D721Med (cell line): ENCODE measurements around the gene FAM200B.

Experiments used
- DNase-seq: peaks from one replicate; pipeline ENCODE4 v3.0.0; 2011; ENCODE audit warnings: low spot score; ENCODE audit not compliant: insufficient read length
- FAIRE-seq: peaks from 2 replicates; lab custom pipeline; 2011; peaks lifted over from hg19 to GRCh38; lab: Jason Lieb, UNC
- CTCF ChIP-seq: IDR thresholded peaks from 2 replicates; pipeline ENCODE4 v1.5.1; 2012; ENCODE audit warnings: mild to moderate bottlenecking, control low read depth; ENCODE audit not compliant: insufficient read depth; ENCODE audit errors: missing control alignments

Gene FAM200B

DNA sequence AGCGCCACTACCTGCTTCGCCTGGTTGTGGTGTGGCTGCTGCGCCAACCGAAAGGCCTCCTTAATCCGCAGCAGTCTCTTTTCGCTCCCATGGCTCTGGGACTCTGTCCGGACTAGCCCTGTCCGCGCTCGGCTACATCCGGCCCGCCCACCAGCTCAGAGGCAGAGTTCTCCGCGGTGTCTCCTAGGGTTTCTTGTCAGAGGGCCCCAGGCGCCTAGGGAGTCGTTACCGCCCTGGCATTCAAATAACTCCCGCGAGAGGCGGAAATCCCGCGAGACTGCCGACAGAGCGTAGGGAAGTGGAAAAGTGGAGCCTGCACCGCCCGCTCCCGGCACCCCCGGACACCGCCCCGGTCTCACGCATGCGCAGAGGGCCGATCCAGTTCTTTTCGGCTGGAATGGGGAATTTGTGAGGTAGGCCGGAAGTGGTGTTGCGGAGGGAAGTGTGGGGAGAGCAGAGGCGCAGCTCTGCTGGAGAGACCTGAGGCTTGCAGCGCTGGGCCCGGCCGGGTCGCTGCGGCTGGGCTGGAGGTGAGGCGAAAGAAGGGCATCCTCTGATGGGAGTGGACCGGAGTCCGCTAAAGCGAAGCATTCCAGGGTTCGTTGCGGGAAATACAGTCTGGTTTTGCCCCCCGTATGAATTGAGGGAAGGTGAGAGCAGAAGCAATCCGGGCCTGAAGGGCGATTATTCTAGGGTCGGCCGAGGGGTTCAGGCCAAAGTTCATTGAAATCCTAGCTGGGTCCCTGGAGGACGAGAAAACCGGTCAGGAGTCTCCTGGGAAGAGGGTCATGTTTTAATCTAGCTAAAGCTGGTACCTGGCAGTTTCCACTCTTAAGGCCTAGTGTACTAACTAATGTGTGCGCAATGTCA is at the start of gene FAM200B:
Gene FAM200B (plus strand): TSS at position 456 of the 870 bp plus-strand sequence. CDS start 5,151 bp downstream, outside the sequence.
- DNase-seq = peak; percentile 47
- TF ChIP-seq CTCF = no peak
- no peak for FAIRE-seq

DNA sequence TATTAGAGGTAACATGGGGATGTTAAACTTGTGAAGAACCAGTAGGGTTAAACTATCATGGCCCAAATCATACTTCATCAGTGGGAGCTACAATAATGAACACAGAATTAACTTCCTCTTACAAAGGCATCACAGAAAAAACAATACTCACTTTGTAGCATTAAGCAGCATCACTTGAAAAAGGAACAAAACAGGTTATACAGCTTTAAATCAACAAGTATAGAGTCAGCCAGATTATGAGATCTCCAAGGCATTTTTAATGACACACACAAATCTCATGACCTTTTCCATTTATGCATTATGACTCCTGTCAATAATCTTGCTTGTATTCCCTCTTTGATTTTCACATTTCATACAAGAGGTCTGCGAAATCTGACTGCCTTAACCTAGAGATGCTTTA is 44.8 kb upstream of the FAM200B start:
- FAIRE-seq = no peak
- TF ChIP-seq CTCF = no peak
- no peak for DNase-seq

GRCh38 chr4:15638418-15638817 is 43.2 kb upstream of the FAM200B start:
- FAIRE-seq (no peak), DNase-seq (no peak)
- TF ChIP-seq CTCF = no peak

GRCh38 chr4:15648600-15648999 is 33.0 kb upstream of the FAM200B start:
- DNase-seq = no peak
- TF ChIP-seq CTCF = no peak
- no peak for FAIRE-seq

DNA sequence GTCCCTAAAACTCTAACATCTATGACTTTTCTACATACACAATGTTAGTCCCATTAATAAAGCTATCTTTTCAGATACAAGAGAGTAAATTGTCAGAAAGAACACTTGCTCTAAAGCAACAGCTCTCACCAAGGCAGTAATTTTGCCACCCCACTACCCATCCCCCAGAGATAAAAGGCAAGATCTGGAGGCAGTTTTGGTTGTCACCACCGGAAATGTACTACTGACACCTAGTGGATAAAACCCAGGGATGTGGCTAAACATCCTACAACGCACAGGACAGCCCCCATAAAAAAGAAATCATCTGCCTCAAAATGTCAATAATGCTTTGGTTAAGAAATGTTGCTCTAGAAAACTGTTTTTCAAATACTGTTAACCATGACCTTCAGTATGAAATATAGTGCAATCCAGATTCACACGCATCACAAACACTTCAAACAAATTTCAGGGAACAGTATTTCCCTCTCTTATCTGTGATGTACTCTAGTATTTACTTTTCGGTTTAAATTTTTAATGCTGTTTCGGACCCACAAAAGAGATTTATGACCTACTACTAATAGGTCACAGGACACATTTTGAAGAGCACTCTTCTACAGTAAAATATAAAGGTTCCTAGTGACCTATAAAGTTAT is 31.6 kb upstream of the FAM200B start:
- TF ChIP-seq CTCF = peak; percentile 80
- FAIRE-seq = peak; percentile 92

DNA sequence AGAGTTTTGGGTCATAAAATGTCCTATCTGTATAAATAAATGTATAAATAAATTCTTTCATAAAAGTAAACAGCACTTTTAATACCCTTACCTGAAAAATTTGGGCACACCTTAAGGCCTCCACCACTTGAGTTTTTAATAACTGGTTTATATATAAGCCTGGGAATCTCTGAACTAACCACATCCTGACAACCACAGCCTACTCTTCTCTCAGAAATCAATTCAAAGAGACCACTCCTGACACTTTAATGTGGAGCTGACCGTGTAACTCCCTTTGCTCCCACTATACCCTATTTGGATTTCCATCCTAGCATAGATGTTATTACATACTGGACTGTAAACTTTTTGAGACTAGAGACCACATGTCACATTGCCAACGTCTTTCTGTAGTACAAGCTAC is 30.0 kb upstream of the FAM200B start:
- FAIRE-seq (no peak), DNase-seq (no peak)
- TF ChIP-seq CTCF = no peak

More for the DNA sequence above, 31.6 kb upstream of the FAM200B start:
- no peak for DNase-seq
